GM10248 (cell line): ENCODE measurements around the gene ECPAS.

Experiments
- CTCF ChIA-PET: fragments of 300-600 bp; sonication (Branson Sonifier 250); formaldehyde crosslinking; extraction: SDS; loops from one replicate; lab custom pipeline; 2021; ENCODE audit warnings: antibody characterized with exemption; lab: Yijun Ruan, JAX
- POLR2A ChIA-PET: fragments of 350-650 bp; sonication (Branson Sonifier 250); formaldehyde crosslinking; extraction: SDS; loops from one replicate; lab custom pipeline; 2020; ENCODE audit warnings: antibody characterized with exemption; lab: Yijun Ruan, JAX
- DNase-seq: peaks from one replicate; pipeline ENCODE4 v3.0.0; 2012; ENCODE audit errors: extremely low spot score
- TF ChIP-seq, protein P1 (sequence below): IDR thresholded peaks from 2 replicates; pipeline ENCODE4 v1.5.1; 2012; ENCODE audit warnings: mild to moderate bottlenecking, low read depth; ENCODE audit errors: extremely low read depth, missing control alignments, control extremely low read depth

The ECPAS gene

GRCh38 chr9:111316796-111317195 is 167.4 kb downstream of the ECPAS start:
- no peak for DNase-seq

More at GRCh38 chr9:111316796-111317195, 167.4 kb downstream of the ECPAS start:
- ChIA-PET POLR2A (no interaction called here), CTCF (no interaction called here)
- TF ChIP-seq, protein P1, sequence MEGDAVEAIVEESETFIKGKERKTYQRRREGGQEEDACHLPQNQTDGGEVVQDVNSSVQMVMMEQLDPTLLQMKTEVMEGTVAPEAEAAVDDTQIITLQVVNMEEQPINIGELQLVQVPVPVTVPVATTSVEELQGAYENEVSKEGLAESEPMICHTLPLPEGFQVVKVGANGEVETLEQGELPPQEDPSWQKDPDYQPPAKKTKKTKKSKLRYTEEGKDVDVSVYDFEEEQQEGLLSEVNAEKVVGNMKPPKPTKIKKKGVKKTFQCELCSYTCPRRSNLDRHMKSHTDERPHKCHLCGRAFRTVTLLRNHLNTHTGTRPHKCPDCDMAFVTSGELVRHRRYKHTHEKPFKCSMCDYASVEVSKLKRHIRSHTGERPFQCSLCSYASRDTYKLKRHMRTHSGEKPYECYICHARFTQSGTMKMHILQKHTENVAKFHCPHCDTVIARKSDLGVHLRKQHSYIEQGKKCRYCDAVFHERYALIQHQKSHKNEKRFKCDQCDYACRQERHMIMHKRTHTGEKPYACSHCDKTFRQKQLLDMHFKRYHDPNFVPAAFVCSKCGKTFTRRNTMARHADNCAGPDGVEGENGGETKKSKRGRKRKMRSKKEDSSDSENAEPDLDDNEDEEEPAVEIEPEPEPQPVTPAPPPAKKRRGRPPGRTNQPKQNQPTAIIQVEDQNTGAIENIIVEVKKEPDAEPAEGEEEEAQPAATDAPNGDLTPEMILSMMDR: no peak
